Ishikawa (cell line): ENCODE results near the gene ADAMTS20.

Experiments
- CEBPB ChIP-seq: IDR thresholded peaks from 2 replicates; pipeline ENCODE4 v1.6.1; 2012
- CREB1 ChIP-seq: IDR thresholded peaks from 2 replicates; pipeline ENCODE4 v1.6.1; 2012; ENCODE audit warnings: low read depth
- EGR1 ChIP-seq: IDR thresholded peaks from 2 replicates; pipeline ENCODE4 v1.6.1; 2012
- EP300 ChIP-seq: IDR thresholded peaks from 2 replicates; pipeline ENCODE4 v1.6.1; 2012; ENCODE audit warnings: borderline replicate concordance
- FOXM1 ChIP-seq: IDR thresholded peaks from 2 replicates; pipeline ENCODE4 v1.6.1; 2012; ENCODE audit warnings: low read depth, borderline replicate concordance
- NFIC ChIP-seq: IDR thresholded peaks from 2 replicates; pipeline ENCODE4 v1.6.1; 2012
- RAD21 ChIP-seq: IDR thresholded peaks from 2 replicates; pipeline ENCODE4 v1.6.1; 2012; ENCODE audit warnings: low read depth
- TAF1 ChIP-seq: IDR thresholded peaks from 2 replicates; pipeline ENCODE4 v1.6.1; 2012; ENCODE audit warnings: low read depth, mild to moderate bottlenecking
- TCF12 ChIP-seq: IDR thresholded peaks from 2 replicates; pipeline ENCODE4 v1.6.1; 2012; ENCODE audit warnings: low read depth
- TEAD4 ChIP-seq: IDR thresholded peaks from 2 replicates; pipeline ENCODE4 v1.6.1; 2012
- YY1 ChIP-seq: IDR thresholded peaks from 2 replicates; pipeline ENCODE4 v1.6.1; 2012; ENCODE audit warnings: low read depth
- ZBTB7A ChIP-seq: IDR thresholded peaks from 2 replicates; pipeline ENCODE4 v1.6.1; 2012; ENCODE audit warnings: low read depth
- TF ChIP-seq, protein P1 (sequence below): IDR thresholded peaks from 2 replicates; pipeline ENCODE4 v1.6.1; 2012; ENCODE audit warnings: low read depth, mild to moderate bottlenecking
- TF ChIP-seq, protein P2 (sequence below): IDR thresholded peaks from 2 replicates; pipeline ENCODE4 v1.6.1; 2012

DNA sequence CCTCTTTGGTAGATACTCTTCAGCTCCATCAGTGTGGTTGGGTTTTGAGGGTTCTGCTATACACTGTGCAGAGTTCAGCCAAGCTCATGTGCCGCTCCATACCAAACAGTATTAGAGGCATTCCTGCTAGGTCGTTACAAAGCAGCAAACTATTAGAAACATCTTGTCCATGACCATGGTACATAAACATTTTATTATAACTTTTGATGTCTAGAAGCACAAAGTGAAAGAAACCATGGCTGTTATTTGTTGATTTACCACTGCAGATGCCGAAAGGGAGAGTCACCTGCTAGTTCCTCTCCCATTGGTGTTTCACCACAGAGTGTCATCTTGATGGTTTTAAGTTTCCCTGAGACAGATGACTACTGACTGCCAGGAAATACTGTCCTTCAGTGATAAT lies 242.0 kb downstream of the ADAMTS20 start:
- TF ChIP-seq TCF12 = no peak
- TF ChIP-seq EP300 = no peak
- TF ChIP-seq TAF1 = no peak
- no peak for TF ChIP-seq NFIC
- no peak for TF ChIP-seq YY1
- no peak for TF ChIP-seq ZBTB7A
- TF ChIP-seq, protein P1, sequence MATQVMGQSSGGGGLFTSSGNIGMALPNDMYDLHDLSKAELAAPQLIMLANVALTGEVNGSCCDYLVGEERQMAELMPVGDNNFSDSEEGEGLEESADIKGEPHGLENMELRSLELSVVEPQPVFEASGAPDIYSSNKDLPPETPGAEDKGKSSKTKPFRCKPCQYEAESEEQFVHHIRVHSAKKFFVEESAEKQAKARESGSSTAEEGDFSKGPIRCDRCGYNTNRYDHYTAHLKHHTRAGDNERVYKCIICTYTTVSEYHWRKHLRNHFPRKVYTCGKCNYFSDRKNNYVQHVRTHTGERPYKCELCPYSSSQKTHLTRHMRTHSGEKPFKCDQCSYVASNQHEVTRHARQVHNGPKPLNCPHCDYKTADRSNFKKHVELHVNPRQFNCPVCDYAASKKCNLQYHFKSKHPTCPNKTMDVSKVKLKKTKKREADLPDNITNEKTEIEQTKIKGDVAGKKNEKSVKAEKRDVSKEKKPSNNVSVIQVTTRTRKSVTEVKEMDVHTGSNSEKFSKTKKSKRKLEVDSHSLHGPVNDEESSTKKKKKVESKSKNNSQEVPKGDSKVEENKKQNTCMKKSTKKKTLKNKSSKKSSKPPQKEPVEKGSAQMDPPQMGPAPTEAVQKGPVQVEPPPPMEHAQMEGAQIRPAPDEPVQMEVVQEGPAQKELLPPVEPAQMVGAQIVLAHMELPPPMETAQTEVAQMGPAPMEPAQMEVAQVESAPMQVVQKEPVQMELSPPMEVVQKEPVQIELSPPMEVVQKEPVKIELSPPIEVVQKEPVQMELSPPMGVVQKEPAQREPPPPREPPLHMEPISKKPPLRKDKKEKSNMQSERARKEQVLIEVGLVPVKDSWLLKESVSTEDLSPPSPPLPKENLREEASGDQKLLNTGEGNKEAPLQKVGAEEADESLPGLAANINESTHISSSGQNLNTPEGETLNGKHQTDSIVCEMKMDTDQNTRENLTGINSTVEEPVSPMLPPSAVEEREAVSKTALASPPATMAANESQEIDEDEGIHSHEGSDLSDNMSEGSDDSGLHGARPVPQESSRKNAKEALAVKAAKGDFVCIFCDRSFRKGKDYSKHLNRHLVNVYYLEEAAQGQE = no peak
- TF ChIP-seq CREB1 = no peak
- no peak for TF ChIP-seq CEBPB
- TF ChIP-seq TEAD4 = no peak
- TF ChIP-seq EGR1 = no peak
- TF ChIP-seq RAD21 = no peak
- TF ChIP-seq, protein P2, sequence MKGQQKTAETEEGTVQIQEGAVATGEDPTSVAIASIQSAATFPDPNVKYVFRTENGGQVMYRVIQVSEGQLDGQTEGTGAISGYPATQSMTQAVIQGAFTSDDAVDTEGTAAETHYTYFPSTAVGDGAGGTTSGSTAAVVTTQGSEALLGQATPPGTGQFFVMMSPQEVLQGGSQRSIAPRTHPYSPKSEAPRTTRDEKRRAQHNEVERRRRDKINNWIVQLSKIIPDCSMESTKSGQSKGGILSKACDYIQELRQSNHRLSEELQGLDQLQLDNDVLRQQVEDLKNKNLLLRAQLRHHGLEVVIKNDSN = no peak
- no peak for TF ChIP-seq FOXM1
